Measurements from ENCODE around the gene ANKRD29.

ANKRD29 gene

GRCh38 chr18:23599809-23600208 is 62.9 kb downstream of the ANKRD29 start:
- Histone ChIP-seq H3K27me3 (ENCODE audit: insufficient read depth, poor library complexity, severe bottlenecking) (no peaks in the 10 kb centered on the region), H3K36me3 (ENCODE audit: low read depth) (no peaks in the 10 kb centered on the region), H3K27ac (ENCODE audit: poor library complexity, severe bottlenecking) (no peak overlapping the region), H3K9me3 (ENCODE audit: severe bottlenecking) (no peaks in the 10 kb centered on the region), H3K4me1 (ENCODE audit: insufficient read depth, poor library complexity, severe bottlenecking) (no peaks in the 10 kb centered on the region), H3K4me3 (ENCODE audit: severe bottlenecking) (no peak overlapping the region)
- DNase-seq (ENCODE audit: low spot score) (no peak), ATAC-seq (ENCODE audit: low read depth) (no peak)
- TF ChIP-seq CTCF (IDR thresholded peaks at IDR 0.05; ENCODE audit: poor library complexity, severe bottlenecking), result no peak

- no peak for ATAC-seq (ENCODE audit: low read depth)
- no peak for DNase-seq (ENCODE audit: low spot score)
Observed at GRCh38 chr18:23596183-23596582, 66.5 kb downstream of the ANKRD29 start.

GRCh38 chr18:23595591-23595990 is 67.1 kb downstream of the ANKRD29 start:
- Histone ChIP-seq H3K36me3 (ENCODE audit: low read depth) (no peaks in the 10 kb centered on the region), H3K9me3 (ENCODE audit: severe bottlenecking) (no peaks in the 10 kb centered on the region), H3K27ac (ENCODE audit: poor library complexity, severe bottlenecking) (no peak overlapping the region), H3K4me1 (ENCODE audit: insufficient read depth, poor library complexity, severe bottlenecking) (peaks cover 22% of the 10 kb centered on the region), H3K4me3 (ENCODE audit: severe bottlenecking) (no peak overlapping the region), H3K27me3 (ENCODE audit: insufficient read depth, poor library complexity, severe bottlenecking) (no peaks in the 10 kb centered on the region)
- ATAC-seq (ENCODE audit: low read depth) (no peak), DNase-seq (ENCODE audit: low spot score) (no peak)
- no peak for TF ChIP-seq CTCF (IDR thresholded peaks at IDR 0.05; ENCODE audit: poor library complexity, severe bottlenecking)

More at GRCh38 chr18:23596183-23596582, 66.5 kb downstream of the ANKRD29 start:
- Histone ChIP-seq H3K9me3 (ENCODE audit: severe bottlenecking) (no peaks in the 10 kb centered on the region), H3K4me3 (ENCODE audit: severe bottlenecking) (no peak overlapping the region), H3K27ac (ENCODE audit: poor library complexity, severe bottlenecking) (no peak overlapping the region), H3K36me3 (ENCODE audit: low read depth) (no peaks in the 10 kb centered on the region), H3K27me3 (ENCODE audit: insufficient read depth, poor library complexity, severe bottlenecking) (no peaks in the 10 kb centered on the region), H3K4me1 (ENCODE audit: insufficient read depth, poor library complexity, severe bottlenecking) (peaks cover 17% of the 10 kb centered on the region)
- TF ChIP-seq CTCF (IDR thresholded peaks at IDR 0.05; ENCODE audit: poor library complexity, severe bottlenecking), result no peak

- Histone ChIP-seq H3K4me1 (ENCODE audit: insufficient read depth, poor library complexity, severe bottlenecking) (peaks cover 30% of the 10 kb centered on the region), H3K27ac (ENCODE audit: poor library complexity, severe bottlenecking) (peak overlapping the region; percentile 60)
Observed at GRCh38 chr18:23593720-23594119, 69.0 kb downstream of the ANKRD29 start.

More at GRCh38 chr18:23593720-23594119, 69.0 kb downstream of the ANKRD29 start:
- Histone ChIP-seq H3K9me3 (ENCODE audit: severe bottlenecking) (no peaks in the 10 kb centered on the region), H3K27me3 (ENCODE audit: insufficient read depth, poor library complexity, severe bottlenecking) (no peaks in the 10 kb centered on the region), H3K4me3 (ENCODE audit: severe bottlenecking) (no peak overlapping the region), H3K36me3 (ENCODE audit: low read depth) (no peaks in the 10 kb centered on the region)
- ATAC-seq (ENCODE audit: low read depth) (peak; percentile 87), DNase-seq (ENCODE audit: low spot score) (no peak)
- no peak for TF ChIP-seq CTCF (IDR thresholded peaks at IDR 0.05; ENCODE audit: poor library complexity, severe bottlenecking)

Measured in RWPE2 (cell line).